Panc1 (cell line): ENCODE data around the gene TSC2. TPM values are rescaled to one million over a fixed set of nuclear protein-coding genes. Genes with fewer than 3 reads are reported as not detected.

ENCODE experiments used
- ATAC-seq: fragments of 200-7000 bp; cut with Tn5 transposase; 2 replicates; pipeline ENCODE4 v1.9.1; 2020; ENCODE audit warnings: mild to moderate bottlenecking, moderate library complexity
- BruUV-seq: library from RNA; stranded (reverse); fragments of 400-500 nt; replicated peaks from 2 replicates; lab custom pipeline; 2021; lab: Mats Ljungman, UMichigan
- CTCF ChIA-PET: fragments of 300-600 bp; sonication (Branson Sonifier 250); formaldehyde crosslinking; loops from one replicate; lab custom pipeline; 2022; ENCODE audit warnings: antibody characterized with exemption; lab: Charles Lee
- POLR2A ChIA-PET: fragments of 300-600 bp; sonication (Branson Sonifier 250); formaldehyde crosslinking; loops from one replicate; lab custom pipeline; 2022; ENCODE audit warnings: antibody characterized with exemption; lab: Charles Lee
- DNase-seq: peaks from one replicate; pipeline ENCODE4 v3.0.0-alpha.2; 2010; ENCODE audit warnings: low read depth, low spot score
- H3K27ac ChIP-seq: 2 replicates; pipeline ENCODE4 v1.5.1; 2011; ENCODE audit warnings: mild to moderate bottlenecking, low read length, inconsistent platforms
- H3K27me3 ChIP-seq: fragments of 200-500 bp; sonication (Bioruptor generic); 2 replicates; pipeline ENCODE4 v1.6.0; 2014; ENCODE audit warnings: low read length, inconsistent platforms; ENCODE audit not compliant: control insufficient read depth, insufficient read depth
- H3K36me3 ChIP-seq: fragments of 200-500 bp; sonication (Bioruptor generic); 2 replicates; pipeline ENCODE4 v1.5.1; 2014; ENCODE audit warnings: inconsistent platforms, mild to moderate bottlenecking, low read length, moderate library complexity; ENCODE audit not compliant: control insufficient read depth, insufficient read depth
- H3K4me1 ChIP-seq: 2 replicates; pipeline ENCODE4 v1.5.1; 2011; ENCODE audit warnings: inconsistent platforms, mild to moderate bottlenecking, low read length, moderate library complexity; ENCODE audit not compliant: control insufficient read depth, insufficient read depth
- H3K4me3 ChIP-seq, 2 experiments: 2 replicates each; pipeline ENCODE4 v1.5.1; 2011 to 2012; ENCODE audit warnings: low read depth in 2 of 2, low read length in 2 of 2, mild to moderate bottlenecking in 2 of 2, inconsistent platforms in 1 of 2, moderate library complexity in 1 of 2
- H3K9me3 ChIP-seq: fragments of 200-500 bp; sonication (Bioruptor generic); 2 replicates; pipeline ENCODE4 v1.5.1; 2014; ENCODE audit warnings: low read depth, mild to moderate bottlenecking, inconsistent platforms, low read length, moderate library complexity; ENCODE audit not compliant: control insufficient read depth, insufficient read depth
- CTCF ChIP-seq: fragments of 450-650 bp; IDR thresholded peaks from 2 replicates; pipeline ENCODE4 v1.5.1; 2017; ENCODE audit warnings: mild to moderate bottlenecking
- POLR2AphosphoS5 ChIP-seq: IDR thresholded peaks from 2 replicates; pipeline ENCODE4 v1.6.1; 2012; ENCODE audit warnings: mild to moderate bottlenecking, low read depth, low read length, moderate library complexity
- SIN3A ChIP-seq: IDR thresholded peaks from 2 replicates; pipeline ENCODE4 v1.6.1; 2012; ENCODE audit warnings: low read depth, mild to moderate bottlenecking, low read length, moderate library complexity, borderline replicate concordance; ENCODE audit not compliant: insufficient read depth
- TCF7L2 ChIP-seq: IDR thresholded peaks from 2 replicates; pipeline ENCODE4 v1.6.1; 2011; ENCODE audit warnings: mild to moderate bottlenecking, low read depth, low read length, inconsistent platforms
- in situ Hi-C: cut with HindIII; loops from 2 replicates; pipeline ENCODE4 v1.10.0; 2016; ENCODE audit warnings: low sequenced_read_pairs, low pct_unique_long_range_greater_than_20kb
- intact Hi-C: fragments of 100-400 bp; cut with micrococcal nuclease; formaldehyde crosslinking; loops from one replicate; pipeline ENCODE4 v1.10.0; 2022; ENCODE audit not compliant: unreplicated experiment
- total RNA-seq: library from RNA; stranded (reverse); gene quantifications from one replicate; pipeline ENCODE4 v1.2.1, GENCODE V29; 2021; ENCODE audit not compliant: unreplicated experiment
- TF ChIP-seq, protein P1 (sequence below), 2 experiments: IDR thresholded peaks; 2 replicates each; pipeline ENCODE4 v1.6.1; 2011 to 2012; ENCODE audit warnings: low read depth in 2 of 2, control low read depth in 1 of 2, low read length in 1 of 2, mild to moderate bottlenecking in 1 of 2, moderate library complexity in 1 of 2; ENCODE audit not compliant: insufficient read depth in 1 of 2

The TSC2 gene
- total RNA-seq, 1 experiment from 2014 or later, result 115 TPM

DNA sequence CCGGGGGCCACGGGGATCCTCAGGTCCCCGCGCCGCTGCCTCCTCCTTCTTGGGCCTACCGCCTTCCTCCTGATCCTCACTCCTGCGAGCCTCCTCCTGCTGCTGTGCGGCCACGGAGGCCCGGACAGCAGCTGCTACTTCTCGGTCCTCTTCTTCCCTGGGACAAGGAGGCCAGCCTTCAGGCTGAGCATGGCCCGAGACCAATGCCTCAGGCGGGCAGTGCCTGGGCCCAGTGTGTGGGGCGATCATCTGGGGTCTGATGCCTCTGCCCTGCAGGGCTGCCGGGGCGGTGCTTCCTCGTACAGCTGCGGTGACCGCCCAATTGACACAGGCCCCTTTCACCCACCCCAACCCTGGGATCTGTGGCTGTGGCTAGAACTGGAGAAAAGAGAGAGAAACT lies 46.8 kb upstream of the TSC2 start:
- no peaks in the 10 kb centered on the region for H3K27me3 ChIP-seq
- no TSS peak for BruUV-seq
- peaks cover 22% of the 10 kb centered on the region for H3K4me1 ChIP-seq
- ATAC-seq (no peak), DNase-seq (no peak)
- ChIA-PET POLR2A (no interaction called here), CTCF (no interaction called here)
- H3K27ac ChIP-seq, result no peak overlapping the region
- no peak overlapping the region for H3K4me3 ChIP-seq
- TF ChIP-seq, protein P1, sequence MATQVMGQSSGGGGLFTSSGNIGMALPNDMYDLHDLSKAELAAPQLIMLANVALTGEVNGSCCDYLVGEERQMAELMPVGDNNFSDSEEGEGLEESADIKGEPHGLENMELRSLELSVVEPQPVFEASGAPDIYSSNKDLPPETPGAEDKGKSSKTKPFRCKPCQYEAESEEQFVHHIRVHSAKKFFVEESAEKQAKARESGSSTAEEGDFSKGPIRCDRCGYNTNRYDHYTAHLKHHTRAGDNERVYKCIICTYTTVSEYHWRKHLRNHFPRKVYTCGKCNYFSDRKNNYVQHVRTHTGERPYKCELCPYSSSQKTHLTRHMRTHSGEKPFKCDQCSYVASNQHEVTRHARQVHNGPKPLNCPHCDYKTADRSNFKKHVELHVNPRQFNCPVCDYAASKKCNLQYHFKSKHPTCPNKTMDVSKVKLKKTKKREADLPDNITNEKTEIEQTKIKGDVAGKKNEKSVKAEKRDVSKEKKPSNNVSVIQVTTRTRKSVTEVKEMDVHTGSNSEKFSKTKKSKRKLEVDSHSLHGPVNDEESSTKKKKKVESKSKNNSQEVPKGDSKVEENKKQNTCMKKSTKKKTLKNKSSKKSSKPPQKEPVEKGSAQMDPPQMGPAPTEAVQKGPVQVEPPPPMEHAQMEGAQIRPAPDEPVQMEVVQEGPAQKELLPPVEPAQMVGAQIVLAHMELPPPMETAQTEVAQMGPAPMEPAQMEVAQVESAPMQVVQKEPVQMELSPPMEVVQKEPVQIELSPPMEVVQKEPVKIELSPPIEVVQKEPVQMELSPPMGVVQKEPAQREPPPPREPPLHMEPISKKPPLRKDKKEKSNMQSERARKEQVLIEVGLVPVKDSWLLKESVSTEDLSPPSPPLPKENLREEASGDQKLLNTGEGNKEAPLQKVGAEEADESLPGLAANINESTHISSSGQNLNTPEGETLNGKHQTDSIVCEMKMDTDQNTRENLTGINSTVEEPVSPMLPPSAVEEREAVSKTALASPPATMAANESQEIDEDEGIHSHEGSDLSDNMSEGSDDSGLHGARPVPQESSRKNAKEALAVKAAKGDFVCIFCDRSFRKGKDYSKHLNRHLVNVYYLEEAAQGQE (IDR thresholded peaks at IDR 0.05; ENCODE audit: insufficient read depth in 1 of 2, low read depth in 2 of 2, low read length in 1 of 2), result no peak
- no peak for TF ChIP-seq TCF7L2
- TF ChIP-seq SIN3A, result no peak
- TF ChIP-seq POLR2AphosphoS5, result no peak
- no peak for TF ChIP-seq CTCF
- H3K36me3 ChIP-seq, result peaks cover 6% of the 10 kb centered on the region; the same call in 1 of the 2 replicates
- in situ Hi-C loops, result no loop called here
- H3K9me3 ChIP-seq, result no peaks in the 10 kb centered on the region
- intact Hi-C loops, result no loop called here

DNA sequence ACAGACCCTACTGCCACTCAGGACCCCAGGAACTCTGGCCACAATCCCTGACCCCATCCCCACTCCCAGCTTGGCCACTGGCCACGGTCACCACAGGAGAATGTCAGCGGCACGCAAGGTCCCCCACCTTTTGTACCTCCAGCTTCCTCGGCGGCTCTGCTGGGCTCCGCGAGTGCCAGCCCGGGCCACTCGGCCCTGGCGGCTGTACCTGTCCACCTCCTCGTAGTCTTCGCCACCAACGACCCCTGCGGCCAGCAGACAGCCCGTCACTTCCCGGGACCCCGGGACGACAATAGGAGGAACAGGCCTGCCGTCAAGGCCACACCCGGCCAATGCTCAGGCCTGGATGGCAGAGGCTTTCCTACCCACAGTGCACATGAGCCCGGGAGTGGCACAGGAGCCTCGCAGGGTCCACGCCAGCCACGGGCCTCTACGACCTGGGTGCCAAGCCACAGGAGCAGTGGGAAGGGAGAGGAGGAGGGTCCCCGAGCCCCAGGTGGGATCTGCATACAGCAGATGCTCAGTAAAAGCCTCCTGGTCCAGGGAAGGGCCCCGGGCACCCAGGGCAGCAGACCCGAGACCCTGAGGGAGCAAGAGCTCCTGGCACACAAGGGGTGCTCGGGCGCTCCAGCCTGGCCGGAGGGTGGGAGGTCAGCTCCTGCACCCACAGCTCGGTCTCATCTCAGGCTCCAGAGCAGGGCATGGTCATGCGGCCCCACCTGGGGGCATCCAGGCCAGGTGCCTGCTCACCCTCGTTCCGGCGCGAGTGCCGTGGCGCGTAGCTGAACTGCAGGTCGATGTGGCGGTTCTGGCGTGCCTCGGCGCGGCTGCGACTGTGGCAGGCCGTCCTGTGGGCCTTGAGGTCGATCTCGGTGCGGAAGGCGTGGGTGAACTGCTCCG lies 46.1 kb upstream of the TSC2 start:
- Histone ChIP-seq H3K4me3 (no peak overlapping the region), H3K9me3 (no peaks in the 10 kb centered on the region), H3K36me3 (peaks cover 6% of the 10 kb centered on the region; the same call in 1 of the 2 replicates), H3K27me3 (no peaks in the 10 kb centered on the region), H3K27ac (no peak overlapping the region), H3K4me1 (peaks cover 28% of the 10 kb centered on the region)
- POLR2A ChIA-PET, result no interaction called here
- intact Hi-C loops (no loop called here), in situ Hi-C loops (no loop called here)
- ATAC-seq (no peak), DNase-seq (no peak)
- no TSS peak for BruUV-seq
- CTCF ChIA-PET, result no interaction called here
- TF ChIP-seq SIN3A (no peak), POLR2AphosphoS5 (no peak), CTCF (no peak), TCF7L2 (no peak)
- TF ChIP-seq, protein P1 (IDR thresholded peaks at IDR 0.05; ENCODE audit: insufficient read depth in 1 of 2, low read depth in 2 of 2, low read length in 1 of 2), result no peak
